HG03558 (cell line): ENCODE measurements around the gene APOD.
"Not testable (repeated sequence)": the region's sequence is repeated elsewhere in the genome, so short reads cannot be mapped to it uniquely, and the experiment has no call there.

Experiments used
- ATAC-seq: cut with Tn5 transposase; IDR thresholded peaks from one replicate; pipeline ENCODE4 v1.9.1; 2021; ENCODE audit warnings: moderate number of reproducible peaks; ENCODE audit not compliant: unreplicated experiment; ENCODE audit errors: extremely low read depth

The APOD gene

DNA sequence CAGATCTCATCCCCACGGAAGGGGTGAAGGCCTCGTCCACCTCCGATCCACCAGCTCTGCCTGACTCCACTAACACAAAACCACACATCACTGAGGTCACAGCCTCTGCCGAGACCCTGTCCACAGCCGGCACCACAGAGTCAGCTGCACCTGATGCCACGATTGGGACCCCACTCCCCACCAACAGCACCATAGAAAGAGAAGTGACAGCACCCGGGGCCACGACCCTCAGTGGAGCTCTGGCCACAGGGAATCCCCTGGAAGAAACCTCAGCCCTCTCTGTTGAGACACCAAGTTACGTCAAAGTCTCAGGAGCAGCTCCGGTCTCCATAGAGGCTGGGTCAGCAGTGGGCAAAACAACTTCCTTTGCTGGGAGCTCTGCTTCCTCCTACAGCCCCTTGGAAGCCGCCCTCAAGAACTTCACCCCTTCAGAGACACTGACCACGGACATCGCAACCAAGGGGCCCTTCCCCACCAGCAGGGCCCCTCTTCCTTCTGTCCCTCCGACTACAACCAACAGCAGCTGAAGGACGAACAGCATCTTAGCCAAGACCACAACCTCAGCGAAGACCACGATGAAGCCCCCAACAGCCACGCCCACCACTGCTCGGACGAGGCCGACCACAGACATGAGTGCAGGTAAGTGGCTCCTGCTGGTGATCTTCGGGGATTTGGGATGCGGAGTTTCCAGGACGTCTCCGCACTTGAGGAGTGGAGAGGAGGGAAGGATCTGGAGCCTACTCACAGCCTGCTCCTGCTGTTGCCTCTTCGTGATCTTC is 36.0 kb upstream of the APOD start:
- not testable (repeated sequence) for ATAC-seq

DNA sequence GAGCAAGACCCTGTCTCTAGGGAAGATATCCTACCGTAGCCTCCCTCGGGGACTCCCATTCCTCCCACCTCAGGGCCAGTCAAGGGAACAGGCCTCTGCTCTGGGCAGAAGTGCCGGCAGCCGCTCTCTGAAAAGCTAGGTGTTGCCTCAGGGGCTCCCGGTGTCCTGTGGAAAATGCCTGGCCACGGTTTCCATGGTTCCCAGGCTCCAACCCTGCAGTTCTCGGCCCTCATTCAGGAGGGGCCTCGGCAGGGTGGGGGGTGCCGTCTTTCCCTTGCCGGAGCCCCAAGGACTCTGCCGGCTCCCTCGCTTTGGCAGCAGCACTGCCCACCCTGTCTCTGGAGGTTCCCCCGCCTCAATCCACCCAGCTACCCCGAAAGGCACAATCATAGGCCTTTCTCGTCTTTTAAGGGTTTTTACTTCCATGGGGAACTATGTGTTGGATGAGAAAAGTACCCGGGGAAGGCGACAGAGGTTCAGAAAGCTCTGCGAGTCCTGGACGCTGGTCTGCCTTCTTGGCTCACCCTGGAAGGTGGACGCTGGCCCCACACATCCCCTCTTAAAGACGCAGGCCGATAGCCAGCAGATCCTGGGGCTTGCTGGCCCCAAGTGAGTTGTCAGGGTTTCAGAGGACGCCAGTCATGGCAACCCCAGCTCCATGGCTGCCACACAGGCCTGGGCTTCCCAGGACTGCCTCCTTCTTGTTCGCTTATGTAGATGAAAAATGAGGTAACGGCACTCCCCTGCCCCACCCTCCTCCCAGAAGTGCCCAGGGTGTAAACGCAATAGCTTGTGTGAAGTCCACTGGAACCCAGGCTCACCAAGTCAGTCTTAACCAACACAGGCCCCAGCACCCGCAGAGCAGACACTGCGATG is 34.3 kb upstream of the APOD start:
- not testable (repeated sequence) for ATAC-seq

DNA sequence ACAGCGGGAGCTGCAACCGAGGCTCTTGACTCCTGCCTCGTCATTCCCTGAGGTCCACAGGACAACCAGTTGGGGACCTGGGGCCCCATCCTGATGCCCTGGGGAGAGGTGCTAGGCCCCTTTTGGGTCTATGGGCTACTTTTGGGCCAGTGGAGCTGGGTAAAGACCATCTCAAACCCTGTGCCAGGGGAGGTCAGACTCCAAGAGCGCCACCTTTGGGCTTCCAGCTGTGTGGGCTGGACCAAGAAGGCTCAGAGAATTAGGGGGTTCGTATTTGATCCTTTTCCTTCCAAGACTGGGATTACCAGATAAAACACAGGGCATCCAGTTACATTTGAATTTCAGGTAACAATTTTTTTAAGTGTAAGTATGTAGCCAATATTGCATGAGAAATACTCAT is 33.4 kb upstream of the APOD start:
- not testable (repeated sequence) for ATAC-seq

DNA sequence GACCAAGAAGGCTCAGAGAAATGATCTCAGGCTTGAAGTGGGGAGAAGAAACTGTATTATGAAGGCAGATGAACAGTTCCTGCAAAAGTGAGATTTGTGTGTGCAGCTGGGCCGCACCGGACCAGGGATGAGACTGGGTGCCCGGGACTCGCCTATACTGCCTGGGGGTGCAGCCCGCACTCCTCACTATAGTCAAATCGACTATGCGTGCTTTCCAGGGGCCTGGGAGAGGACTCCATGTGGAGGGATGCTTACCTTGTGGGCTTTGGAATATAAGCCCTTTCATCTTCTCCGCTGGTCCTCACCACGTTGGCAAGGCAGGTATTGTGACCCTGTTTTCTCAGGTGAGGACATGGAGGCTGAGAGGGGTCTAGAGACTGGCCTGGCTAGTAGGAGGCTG is 32.9 kb upstream of the APOD start:
- ATAC-seq, result no peak

DNA sequence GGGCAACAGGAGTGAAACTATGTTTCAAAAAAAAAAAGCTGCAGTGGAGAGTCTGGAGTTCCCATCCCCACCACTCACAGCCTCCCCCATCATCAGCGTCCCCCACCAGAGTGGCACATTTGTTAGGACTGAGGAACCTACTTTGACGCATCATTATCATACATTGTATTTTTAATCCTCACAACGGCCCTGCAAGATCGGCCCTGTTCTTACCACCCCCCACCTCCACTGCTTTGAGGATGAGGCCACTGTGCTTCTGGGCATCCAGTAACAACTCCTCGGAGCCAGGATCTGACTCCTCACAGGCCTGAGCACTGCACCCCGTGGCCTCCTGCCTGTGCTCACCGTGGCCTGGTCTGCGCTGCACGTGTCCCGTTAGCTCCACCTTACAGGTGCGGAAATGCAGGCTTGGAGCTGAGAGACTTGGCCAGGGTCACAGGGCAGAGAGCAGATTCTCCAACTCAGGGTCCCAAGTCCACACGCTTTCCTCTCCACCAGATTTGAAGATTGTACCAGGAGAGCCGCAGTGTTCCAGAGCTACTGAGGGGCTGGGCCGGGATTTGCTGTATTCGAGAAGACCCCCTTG is 32.3 kb upstream of the APOD start:
- not testable (repeated sequence) for ATAC-seq

DNA sequence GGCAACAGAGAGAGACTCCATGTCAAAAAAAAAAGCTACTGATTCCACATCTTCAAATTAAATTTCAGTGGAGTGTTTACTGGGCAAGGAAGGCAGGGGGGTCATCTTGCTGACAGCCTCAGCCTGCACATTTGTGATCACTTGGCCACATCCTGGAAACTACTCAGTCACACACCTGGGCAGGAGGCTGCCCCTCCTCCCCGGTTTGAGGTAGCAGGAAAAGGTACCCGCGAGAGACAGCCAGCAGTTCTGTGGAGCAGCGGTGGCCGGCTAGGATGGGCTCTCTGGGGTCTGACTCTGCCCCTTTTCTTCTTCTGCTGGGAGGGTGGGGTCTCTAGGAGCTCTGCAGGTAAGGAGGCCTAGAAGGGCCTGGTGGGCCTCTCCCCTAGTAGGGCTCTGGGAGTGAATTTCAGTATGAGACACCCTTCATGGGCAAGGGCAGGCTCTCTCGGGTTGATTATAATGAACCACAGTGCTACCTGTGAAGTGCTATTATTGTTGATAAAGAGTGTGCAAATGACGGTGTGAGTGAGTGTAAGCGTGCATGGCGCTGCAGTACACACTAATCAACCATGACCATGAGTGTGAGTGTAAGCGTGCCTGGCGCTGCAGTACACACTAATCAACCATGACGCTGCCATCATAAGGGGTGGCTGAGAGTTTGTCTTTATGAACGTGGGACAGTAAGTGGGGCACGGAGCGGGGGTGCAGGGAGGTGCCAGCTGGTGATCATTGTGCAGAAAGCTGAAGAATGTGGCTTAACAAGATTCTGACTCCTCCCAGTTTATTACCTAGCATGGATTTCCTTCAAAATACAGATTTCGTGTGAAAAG is 31.1 kb upstream of the APOD start:
- not testable (repeated sequence) for ATAC-seq

DNA sequence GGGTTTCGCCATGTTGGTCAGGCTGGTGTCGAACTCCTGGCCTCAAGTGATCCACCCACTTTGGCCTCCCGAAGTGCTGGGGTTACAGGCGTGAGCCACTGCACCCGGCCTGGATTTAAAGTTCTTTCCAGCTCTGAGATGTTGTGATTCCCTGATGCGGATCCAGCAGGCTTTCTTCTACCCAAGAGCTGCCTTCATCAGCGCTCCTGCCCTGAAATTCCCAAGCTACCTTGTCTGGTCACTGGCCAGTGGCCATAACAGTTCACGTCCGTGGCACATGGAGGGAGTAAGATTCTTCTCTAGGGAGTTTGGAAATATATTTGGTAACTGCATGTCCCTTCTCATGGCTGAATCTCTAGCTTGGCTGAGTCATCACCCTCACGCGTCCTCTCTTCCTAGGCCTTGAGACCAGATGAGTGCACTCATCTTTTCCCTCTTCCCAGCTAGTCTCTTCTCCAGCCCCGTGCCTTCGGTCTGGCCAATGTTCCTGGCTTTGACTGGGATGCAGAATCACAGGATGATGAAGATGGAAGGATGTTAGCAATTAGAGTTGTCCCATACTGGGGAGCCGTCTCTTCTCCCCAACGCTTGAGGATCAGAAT is 29.8 kb upstream of the APOD start:
- ATAC-seq, result no peak

DNA sequence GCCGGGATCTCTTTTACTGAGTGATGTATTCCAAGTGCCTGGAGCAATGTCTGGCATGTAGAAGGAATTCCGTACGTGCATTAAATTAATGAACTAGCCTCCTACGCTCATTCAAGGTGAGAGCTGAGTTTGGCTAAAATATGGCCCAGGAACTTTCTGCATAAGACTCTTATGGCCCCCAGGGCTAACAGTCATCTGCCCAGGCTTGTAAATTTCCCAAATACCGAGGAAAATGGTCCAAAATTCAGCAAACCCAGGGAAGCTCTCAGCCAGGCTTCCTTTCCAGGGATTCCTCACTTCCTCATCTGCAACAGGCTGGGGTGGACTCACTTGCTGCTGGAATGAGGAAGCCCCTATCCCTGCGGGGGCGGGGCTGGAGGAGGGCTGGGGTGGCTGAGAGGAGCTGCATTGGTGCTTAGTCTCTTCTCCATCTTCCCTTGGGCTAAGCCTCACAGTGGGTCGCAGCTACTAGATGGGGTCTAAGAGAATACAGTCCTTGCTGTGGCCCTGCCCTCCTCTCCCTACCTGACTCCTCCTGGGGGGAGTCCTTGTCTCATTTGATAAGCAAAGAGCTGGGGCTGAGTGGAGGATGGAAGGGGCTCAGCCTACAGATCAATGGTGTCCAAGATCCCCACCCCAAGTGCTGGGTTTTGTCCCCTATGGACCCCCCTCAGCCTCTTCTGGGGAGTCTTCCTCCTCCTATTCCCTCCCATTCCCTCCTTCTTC is 28.5 kb upstream of the APOD start:
- no peak for ATAC-seq

DNA sequence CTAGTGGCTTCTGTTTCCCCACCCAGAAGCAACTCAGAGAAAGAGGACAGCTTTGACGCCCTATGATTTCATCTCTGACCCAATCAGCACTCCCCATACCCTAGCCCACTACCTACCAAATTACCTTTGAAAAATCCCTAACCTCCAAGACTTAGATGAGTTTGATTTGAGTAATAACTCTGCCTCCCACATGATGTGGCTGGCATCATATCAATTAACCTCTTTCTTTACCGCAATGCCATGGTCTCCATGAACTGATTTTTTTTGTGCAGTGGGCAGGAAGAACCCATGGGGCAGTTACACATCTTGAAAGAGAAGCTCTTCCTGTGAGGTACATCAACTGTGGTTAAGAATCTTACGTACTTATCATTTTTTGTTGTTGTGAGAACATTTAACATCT is 25.5 kb upstream of the APOD start:
- ATAC-seq, result no peak

DNA sequence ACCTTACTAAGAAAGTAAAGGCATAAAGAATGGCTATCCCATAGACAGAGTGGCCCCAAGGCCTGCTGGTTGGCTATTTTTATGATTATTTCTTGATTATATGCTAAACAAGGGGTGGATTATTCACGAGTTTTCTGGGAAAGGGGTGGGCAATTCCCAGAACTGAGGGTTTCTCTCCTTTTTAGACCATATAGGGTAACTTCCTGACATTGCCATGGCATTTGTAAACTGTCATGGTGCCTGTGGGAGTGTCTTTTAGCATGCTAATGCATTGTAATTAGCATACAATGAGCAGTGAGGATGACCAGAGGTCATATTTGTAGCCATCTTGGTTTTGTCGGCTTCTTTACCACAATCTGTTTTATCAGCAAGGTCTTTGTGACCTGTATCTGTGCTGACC is 18.0 kb upstream of the APOD start:
- ATAC-seq, result not testable (repeated sequence)

DNA sequence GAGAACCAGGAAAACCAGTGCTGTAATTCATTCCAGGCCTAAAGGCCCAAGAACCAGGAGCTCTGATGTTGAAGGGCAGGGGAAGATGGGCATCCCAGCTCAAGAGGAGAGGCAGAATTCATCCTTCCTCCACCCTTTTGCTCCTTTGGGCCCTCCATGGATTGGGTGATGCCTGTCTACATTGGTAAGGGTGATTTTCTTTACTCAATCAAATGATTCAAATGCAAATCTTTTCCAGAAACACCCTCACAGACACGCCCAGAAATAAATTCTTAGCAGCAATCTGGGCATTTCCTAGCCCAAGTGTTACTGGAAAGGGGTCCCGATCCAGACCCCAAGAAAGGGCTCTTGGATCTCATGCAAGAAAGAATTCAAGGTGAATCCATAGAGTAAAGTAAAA is 17.6 kb upstream of the APOD start:
- no peak for ATAC-seq

DNA sequence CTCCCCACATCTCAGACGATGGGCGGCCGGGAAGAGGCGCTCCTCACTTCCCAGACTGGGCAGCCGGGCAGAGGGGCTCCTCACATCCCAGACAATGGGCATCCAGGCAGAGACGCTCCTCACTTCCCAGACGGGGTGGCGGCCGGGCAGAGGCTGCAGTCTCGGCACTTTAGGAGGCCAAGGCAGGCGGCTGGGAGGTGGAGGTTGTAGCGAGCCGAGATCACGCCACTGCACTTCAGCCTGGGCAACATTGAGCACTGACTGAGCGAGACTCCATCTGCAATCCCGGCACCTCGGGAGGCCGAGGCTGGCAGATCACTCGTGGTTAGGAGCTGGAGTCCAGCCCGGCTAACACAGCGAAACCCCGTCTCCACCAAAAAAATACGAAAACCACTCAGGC is 16.2 kb upstream of the APOD start:
- not testable (repeated sequence) for ATAC-seq

DNA sequence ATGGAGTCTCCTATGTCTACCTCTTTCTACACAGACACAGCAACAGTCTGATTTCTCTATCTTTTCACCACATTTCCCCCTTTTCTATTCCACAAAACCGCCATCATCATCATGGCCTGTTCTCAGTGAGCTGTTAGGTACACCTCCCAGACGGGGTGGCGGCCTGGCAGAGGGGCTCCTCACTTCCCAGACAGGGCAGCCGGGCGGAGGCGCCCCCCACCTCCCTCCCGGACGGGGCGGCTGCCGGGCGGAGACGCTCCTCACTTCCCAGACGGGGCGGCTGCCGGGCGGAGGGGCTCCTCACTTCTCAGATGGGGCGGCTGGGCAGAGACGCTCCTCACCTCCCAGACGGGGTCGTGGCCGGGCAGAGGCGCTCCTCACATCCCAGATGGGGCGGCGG is 15.8 kb upstream of the APOD start:
- ATAC-seq, result not testable (repeated sequence)

DNA sequence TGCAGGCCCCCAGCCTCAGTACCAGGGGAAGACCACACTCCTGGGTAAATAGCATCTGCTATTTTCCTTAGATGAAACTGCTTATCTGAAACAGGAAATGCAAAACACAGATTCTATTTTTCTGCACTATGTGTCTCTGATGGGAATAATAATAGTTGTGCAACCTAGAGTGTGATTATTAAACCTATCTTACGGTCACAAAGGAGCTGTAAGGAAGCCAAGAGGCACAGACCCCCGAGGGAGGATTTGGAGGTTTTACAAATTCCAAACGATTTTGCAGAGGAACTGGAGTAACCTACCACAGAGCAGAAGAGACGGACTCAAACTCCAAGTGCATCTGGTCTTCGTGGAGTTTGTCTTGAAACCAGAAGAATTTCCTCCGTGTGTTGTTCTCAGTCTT is 14.1 kb upstream of the APOD start:
- no peak for ATAC-seq

DNA sequence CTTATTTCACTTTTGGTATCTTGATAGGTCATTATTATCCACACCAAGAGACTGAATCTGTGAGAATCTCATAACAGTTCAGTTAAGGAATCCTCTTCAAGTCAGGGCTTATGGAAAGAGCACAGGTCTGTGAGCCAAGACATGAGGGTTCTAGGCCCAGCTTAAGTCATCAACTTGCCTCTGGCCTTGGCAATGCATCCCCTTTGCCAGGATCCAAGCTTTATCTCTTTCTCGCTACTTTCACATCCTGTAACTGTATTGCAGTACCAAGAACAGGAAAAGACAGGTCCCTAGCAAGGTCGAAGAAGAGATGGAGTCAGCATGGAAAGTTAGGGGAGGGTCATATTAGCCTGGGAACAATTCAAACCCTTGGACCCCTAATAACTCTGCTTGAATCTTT is 13.5 kb upstream of the APOD start:
- ATAC-seq, result no peak

DNA sequence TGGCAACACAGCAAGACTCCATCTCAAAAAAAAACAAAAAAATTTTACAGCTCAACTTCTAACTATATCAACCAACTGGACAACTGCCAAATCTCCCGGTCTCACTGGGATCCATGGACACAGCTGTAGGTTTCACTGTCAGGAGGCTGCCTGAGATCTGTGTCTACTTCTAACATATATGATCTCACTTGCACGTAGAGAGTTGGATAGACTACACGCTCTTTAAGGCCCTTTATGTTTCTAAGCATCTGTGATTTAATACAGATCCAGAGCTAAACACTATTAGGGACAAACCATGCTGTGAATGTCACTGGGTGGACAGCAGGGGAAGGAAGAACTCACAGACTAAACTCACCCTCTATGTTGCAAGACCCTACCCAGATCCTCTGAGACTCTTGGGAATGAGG is 13.0 kb upstream of the APOD start:
- no peak for ATAC-seq

DNA sequence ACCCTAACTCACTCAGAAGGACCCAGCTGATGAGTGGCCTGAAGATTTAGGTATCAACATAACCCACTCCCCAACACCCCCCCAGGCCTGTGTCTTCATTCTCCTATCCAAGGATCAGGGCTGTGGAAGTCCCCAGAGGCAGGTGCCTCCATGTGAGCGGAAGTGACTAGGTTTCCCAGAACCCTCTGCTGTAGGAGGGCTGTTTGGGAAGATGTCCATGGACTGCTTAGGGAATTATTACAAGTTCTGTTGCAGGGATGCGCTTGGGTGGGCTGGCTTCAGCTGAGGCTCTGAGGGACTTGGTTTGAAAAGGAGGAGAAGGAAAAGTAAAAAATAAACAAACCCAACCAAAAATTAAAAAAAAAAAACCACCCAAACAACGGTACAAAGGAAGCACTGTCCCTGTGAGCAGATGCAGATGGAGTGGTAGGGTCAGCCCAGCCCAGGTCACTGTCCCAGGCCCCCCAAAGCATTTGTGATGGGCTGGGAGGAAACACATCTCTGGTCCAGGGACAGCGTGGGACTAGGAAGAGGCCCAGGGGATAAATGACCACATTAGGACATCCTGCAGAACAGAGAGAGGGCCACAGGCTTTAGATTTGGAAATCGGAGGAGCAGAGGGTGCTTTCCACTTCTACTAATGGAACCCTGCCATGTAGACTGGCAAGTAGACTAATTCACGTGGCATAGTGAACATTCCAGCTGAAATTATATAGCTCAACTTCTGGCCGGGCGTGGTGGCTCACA is 12.2 kb upstream of the APOD start:
- no peak for ATAC-seq

DNA sequence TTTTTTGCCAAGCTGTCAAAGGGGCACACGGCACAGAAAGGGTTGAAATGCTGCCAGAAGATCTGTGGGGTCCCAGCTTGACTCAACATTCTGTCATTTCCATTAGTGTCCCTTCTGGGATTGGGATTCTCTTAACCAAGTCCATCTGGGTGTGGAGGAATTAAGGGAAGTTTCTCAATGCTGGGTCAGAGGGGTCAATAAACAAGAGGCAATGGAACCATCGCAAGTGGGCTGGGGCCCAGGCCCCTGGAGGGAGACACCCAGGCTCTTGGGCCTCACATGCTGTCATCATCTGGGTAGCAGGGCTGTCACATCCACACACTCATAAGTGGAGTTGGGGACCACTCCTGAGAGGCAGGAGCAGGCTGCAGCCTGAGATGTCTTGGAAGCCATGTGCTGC is 8.1 kb upstream of the APOD start:
- ATAC-seq, result no peak

DNA sequence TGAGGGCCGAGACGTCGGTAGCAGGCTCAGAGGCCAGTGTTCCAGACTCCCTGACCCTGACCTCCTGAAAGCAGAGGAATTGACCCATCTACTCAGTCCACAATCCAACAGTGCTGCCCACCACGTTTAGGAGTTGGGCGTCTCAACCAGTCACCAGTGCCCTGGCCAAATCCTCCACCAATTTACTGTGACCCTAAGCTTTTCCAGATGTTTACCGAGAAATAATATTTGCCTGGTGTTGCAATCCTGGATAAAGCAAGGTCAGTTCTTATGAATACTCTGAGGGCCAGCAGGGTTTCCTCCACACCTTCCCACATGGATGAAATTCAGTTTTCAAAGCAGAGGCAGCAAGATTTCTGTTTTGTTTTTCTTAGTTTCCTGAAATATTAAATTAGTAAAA is 7.5 kb upstream of the APOD start:
- ATAC-seq, result no peak
